Measurements from ENCODE around the gene BCL2L13. TPM values are rescaled to one million over a fixed set of nuclear protein-coding genes. Genes with fewer than 3 reads are reported as not detected.

BCL2L13 gene
- polyA plus RNA-seq, 3 donors: 20.2 to 67.8 (median 53.0) TPM

- H3K27me3 Mint-ChIP-seq (ENCODE audit: low read depth in 3 of 3): no peaks in the 10 kb centered on the region
- DNase-seq: no peak
- H3K79me2 ChIP-seq (ENCODE audit: insufficient read depth, low read length): peaks cover 69% of the 10 kb centered on the region
- H3K27me3 ChIP-seq (ENCODE audit: control insufficient read depth in 2 of 2, insufficient read depth in 2 of 2, low read length in 2 of 2): no peaks in the 10 kb centered on the region
- H2AFZ ChIP-seq (ENCODE audit: insufficient read depth, low read depth, low read length, poor library complexity, severe bottlenecking): no peak overlapping the region
- no CpG with 5 or more reads among the region's 2 CpGs for WGBS (ENCODE audit: insufficient coverage)
- peak overlapping the region in 1 of 7 donors; percentile 2 for H3K27ac Mint-ChIP-seq
- H3K9me3 ChIP-seq (replicated peaks in 1 of 2; ENCODE audit: control insufficient read depth in 1 of 2, insufficient read depth in 1 of 2, low read length in 2 of 2): no peaks in the 10 kb centered on the region
- no peak overlapping the region for H3K4me2 ChIP-seq (replicated peaks; ENCODE audit: extremely low read depth, low read length, poor library complexity, severe bottlenecking)
- H4K20me1 ChIP-seq (ENCODE audit: insufficient read depth, low read length): no peaks in the 10 kb centered on the region
- H3K4me3 Mint-ChIP-seq: no peak overlapping the region
- H3K4me1 Mint-ChIP-seq: peaks cover 39% of the 10 kb centered on the region
- peaks cover 15 to 29% of the 10 kb centered on the region in 2 donors for H3K36me3 ChIP-seq (replicated peaks in 1 of 2; ENCODE audit: control insufficient read depth in 1 of 2, insufficient read depth in 2 of 2, low read length in 2 of 2)
- no peak for TF ChIP-seq CTCF (IDR thresholded peaks at IDR 0.05)
- H3K4me3 ChIP-seq (replicated peaks in 1 of 3; ENCODE audit: low read depth in 2 of 3, low read length in 3 of 3): no peak overlapping the region
- no peak overlapping the region for H3K27ac ChIP-seq (ENCODE audit: low read depth in 1 of 2, low read length in 2 of 2)
- H3K4me1 ChIP-seq (ENCODE audit: control insufficient read depth in 1 of 2, insufficient read depth in 2 of 2, low read length in 2 of 2): peaks cover 41 to 49% of the 10 kb centered on the region in 2 donors
- intact Hi-C loops (cut with micrococcal nuclease): no loop called here
- peaks cover 0 to 4% (median 0%) of the 10 kb centered on the region in 7 donors for H3K9me3 Mint-ChIP-seq
- peaks cover 23 to 38% of the 10 kb centered on the region in 2 donors for H3K36me3 Mint-ChIP-seq
- H3K9ac ChIP-seq (ENCODE audit: insufficient read depth, low read length, poor library complexity, severe bottlenecking): no peak overlapping the region
Observed at GRCh38 chr22:17694193-17694592, 55.6 kb downstream of the BCL2L13 start.

GRCh38 chr22:17694752-17695151 lies 56.2 kb downstream of the BCL2L13 start:
- intact Hi-C loops (cut with micrococcal nuclease): no loop called here
- peaks cover 69% of the 10 kb centered on the region for H3K79me2 ChIP-seq (ENCODE audit: insufficient read depth, low read length)
- DNase-seq: no peak
- Mint-ChIP-seq H3K36me3 (peaks cover 23 to 36% of the 10 kb centered on the region in 2 donors), H3K27me3 (ENCODE audit: low read depth in 3 of 3) (no peaks in the 10 kb centered on the region), H3K4me3 (no peak overlapping the region), H3K4me1 (peaks cover 42% of the 10 kb centered on the region), H3K9me3 (peaks cover 0 to 4% (median 0%) of the 10 kb centered on the region in 7 donors), H3K27ac (peak overlapping the region in 3 of 7 donors; percentile 10 to 61 (median 29))
- peaks cover 15 to 27% of the 10 kb centered on the region in 2 donors for H3K36me3 ChIP-seq (replicated peaks in 1 of 2; ENCODE audit: control insufficient read depth in 1 of 2, insufficient read depth in 2 of 2, low read length in 2 of 2)
- no peak overlapping the region for H3K9ac ChIP-seq (ENCODE audit: insufficient read depth, low read length, poor library complexity, severe bottlenecking)
- no peak overlapping the region for H3K4me2 ChIP-seq (replicated peaks; ENCODE audit: extremely low read depth, low read length, poor library complexity, severe bottlenecking)
- H3K27me3 ChIP-seq (ENCODE audit: control insufficient read depth in 2 of 2, insufficient read depth in 2 of 2, low read length in 2 of 2): no peaks in the 10 kb centered on the region
- H3K4me1 ChIP-seq (ENCODE audit: control insufficient read depth in 1 of 2, insufficient read depth in 2 of 2, low read length in 2 of 2): peaks cover 41 to 49% of the 10 kb centered on the region in 2 donors
- H3K4me3 ChIP-seq (replicated peaks in 1 of 3; ENCODE audit: low read depth in 2 of 3, low read length in 3 of 3): no peak overlapping the region
- H2AFZ ChIP-seq (ENCODE audit: insufficient read depth, low read depth, low read length, poor library complexity, severe bottlenecking): no peak overlapping the region
- no peaks in the 10 kb centered on the region for H3K9me3 ChIP-seq (replicated peaks in 1 of 2; ENCODE audit: control insufficient read depth in 1 of 2, insufficient read depth in 1 of 2, low read length in 2 of 2)
- no peaks in the 10 kb centered on the region for H4K20me1 ChIP-seq (ENCODE audit: insufficient read depth, low read length)
- no CpG with 5 or more reads among the region's 6 CpGs for WGBS (ENCODE audit: insufficient coverage)
- TF ChIP-seq CTCF (IDR thresholded peaks at IDR 0.05): no peak
- H3K27ac ChIP-seq (ENCODE audit: low read depth in 1 of 2, low read length in 2 of 2): peak overlapping the region in 1 of 2 donors; percentile 58

All from CD14-positive monocyte (primary cell).